DMS53 treated with DMSO at 0.1 percent for 48 hours (cell line): ENCODE measurements around the gene UPF2.
"Not testable (repeated sequence)": the region's sequence is repeated elsewhere in the genome, so short reads cannot be mapped to it uniquely, and the experiment has no call there.

Experiments used
- DNase-seq: peaks from one replicate; lab custom pipeline; 2025; ENCODE audit not compliant: unreplicated experiment; lab: John Stamatoyannopoulos, UW

UPF2 gene

DNA sequence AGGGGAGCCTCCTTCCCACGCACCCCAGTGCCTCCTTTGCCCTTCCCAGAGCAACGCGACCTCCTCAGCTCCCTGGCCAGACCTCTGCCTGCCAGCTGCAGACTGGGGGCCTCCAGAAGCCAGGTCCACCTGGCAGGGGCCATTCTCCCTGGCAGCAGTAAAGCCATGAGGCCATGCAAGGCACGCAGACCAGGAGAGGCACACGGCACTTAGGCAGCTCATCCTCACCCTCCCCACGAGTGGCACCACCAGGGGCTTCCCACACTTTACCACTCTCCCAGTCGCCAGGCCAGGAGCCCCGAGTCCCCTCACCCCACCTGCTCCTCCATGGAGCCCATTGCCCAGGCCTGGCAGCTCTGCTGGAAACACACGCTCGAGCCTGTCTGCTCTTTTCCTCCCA, 134.1 kb downstream of the UPF2 start:
- no peak for DNase-seq

DNA sequence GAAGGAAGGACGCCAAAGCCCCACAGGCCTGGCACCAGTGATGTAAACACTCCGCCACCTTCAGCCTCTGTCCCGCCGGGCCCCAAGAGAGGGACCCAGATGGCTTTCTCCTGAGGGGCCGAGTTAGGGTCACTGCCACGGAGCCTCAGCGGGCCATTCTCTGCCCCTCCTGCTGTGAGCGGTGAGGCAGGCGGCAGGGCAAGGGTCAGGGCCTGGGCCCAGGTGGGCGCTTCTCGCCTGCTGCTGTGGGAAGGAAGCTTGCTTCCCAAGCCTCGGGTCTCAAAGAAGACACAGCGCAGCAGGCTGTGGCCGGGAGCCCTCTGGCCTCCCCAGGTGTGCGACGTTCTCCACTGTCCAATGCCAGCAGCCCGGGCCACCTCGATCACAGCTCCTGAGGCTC, 134.7 kb downstream of the UPF2 start:
- no peak for DNase-seq

DNA sequence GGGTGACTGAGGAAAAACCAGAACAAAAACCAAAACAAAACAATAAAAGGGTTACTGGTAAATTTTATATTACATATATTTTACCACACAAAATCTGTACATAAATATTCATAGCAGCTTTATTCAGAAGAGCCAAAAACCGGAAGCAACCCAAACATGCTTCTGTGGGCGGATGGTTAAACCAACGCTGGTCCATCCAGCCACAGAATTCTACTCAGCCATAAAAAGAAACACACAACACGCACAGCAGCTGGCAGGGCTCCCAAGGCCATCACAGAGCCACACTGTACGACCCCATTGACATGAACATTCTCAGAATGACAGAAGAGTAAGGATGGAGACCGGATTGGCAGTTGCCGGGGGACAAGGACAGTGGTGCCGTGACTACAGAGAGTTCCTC, 135.9 kb downstream of the UPF2 start:
- DNase-seq = no peak

DNA sequence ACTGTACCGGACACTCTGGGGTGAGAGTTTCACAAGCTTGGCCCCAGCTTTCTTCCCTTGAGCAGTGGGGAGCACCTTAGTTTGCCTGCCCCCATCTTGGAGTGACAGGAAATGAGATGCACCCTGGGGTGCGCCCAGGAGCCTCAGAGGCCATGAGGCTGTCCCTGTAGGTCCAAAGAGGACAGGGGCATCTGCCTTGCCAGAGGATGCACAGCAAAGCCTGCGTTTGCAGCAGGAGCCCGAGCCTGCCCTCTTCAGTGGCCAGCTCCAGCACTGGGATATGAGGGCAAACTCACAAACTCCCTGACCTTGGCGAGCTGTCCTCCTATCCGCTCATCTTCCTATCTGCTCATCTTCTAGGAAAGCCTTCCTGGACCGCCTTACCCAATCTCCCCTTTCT, 140.0 kb downstream of the UPF2 start:
- DNase-seq = no peak

DNA sequence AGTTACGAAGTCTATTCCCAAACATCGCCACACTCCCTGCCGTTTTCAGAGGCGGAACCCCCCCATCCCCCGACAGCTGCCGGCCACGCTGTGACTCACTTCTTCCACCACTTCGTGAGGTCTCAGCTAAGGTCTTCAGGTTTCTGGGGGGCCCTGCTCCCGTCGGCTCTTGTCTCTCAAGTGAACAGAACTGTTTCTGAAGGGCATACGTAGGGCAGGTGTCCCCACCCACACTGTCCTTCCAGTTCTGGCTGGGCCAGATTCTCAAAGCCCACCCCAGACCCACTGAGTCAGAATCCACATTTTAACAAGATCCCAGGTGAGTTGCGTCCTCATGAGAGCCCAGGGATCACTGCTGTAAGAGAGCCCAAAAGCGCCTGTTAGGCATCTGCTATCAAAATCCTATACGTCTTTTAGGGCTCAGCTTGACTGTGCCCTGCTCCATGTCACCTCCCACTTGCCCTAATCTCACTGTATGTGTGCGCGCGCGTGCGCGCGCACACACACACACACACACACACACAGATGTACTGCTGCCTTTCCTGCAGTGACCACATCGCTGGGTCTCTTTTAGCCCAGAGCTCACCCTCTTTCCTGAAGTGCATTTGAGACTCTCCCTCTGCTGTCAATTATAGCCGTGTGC, 140.7 kb downstream of the UPF2 start:
- no peak for DNase-seq

DNA sequence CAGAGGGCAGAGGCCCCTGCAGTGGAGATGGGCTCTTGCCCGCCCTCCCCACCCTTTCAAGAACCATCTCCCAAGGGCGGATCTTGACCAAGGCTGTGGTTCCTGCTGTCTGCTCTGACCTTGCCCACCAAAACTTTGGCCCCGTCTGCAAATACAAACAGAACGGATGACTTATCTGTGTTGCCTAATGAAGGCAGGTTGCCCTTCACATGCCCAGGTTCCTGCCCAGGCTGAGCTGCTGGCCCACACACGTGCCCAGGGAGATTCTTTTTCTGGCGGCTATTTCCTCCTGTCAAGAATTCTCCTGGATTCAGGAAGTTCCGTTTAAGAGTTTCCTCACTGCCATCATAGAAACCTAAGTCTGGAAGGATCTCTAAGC, 141.2 kb downstream of the UPF2 start:
- DNase-seq = no peak

DNA sequence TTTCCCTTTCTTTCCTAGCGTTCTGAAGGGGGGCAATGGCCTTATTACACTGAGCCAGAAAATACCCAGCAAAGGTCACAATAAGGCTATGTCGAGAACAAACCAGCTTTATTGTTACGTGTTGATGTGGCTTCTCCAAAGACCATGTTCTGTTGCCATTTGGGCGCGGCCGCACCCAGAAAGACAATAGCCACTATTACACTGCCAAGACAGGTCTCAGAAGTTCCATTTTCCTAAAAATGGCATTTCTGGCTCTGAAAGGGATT, 141.6 kb downstream of the UPF2 start:
- DNase-seq = no peak

DNA sequence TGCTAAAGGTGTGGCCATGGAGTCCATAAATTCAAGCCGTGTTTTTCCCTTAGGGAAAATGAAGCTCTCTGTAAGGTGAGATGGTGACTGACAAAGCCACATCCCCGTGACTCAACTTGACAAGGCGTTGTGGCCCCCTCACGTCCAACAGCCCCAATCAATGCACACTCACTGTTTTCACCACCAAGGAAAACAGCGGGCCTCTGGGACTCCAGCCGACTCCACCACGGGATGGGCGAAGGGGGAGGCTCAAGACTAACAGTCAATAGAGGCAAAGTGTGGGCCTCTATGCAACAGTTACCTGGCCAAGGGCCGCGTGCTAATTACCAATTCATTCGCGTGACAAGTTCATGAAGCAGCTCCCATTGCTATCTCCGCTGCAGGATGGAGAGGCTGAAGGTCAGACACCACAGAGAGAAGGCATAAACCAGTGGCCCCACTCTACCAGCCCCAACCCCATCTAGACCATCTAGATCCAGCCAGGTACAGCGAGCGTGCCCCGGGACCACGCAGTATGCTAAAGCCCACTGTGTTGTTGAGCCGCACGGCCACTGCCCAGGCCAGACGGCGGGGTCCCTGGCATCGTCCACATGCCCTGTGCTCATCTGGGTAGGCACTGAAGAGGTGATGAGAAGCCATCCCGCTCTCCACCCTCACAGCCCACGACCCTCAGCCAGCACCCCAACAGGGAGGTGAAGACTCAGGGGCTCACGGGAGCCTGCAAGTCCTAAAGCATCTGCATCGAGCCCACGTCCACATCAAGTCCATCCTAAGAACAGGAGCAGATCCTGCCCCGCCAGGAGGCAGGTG, 143.3 kb downstream of the UPF2 start:
- DNase-seq = no peak

DNA sequence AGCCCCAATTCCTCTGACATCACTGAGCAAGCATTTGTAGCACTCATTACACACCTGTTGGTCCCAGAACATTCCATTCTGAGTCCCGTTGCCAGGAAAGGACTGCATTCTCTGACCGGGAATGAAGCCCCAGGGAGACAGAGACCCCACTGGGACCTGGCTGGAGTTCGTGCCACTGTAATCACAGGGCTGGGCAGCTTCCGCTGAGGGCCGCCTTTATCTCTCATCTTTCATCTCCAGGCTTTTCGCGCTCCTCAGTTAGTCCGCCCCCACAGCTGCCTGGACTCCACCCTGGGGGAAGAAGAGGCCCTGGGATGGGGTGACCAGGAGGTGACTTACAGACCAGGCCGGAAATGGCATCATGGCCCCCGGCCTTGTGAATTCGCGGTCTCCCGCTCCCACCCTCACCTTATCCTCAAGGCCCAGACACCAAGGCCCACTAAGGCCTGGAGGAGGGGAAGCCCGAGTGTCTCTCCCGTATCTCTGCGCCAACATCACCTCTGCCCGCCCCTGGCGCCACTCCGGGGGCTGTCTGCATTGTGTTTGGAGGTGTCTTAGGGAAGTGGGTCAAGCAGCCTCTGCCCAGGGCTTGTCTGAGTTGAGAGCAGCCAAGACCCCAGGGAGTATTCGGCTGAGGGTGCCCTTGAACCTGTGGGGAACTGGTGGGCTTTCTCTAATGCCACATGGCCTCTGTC, 144.1 kb downstream of the UPF2 start:
- DNase-seq = peak; percentile 30

DNA sequence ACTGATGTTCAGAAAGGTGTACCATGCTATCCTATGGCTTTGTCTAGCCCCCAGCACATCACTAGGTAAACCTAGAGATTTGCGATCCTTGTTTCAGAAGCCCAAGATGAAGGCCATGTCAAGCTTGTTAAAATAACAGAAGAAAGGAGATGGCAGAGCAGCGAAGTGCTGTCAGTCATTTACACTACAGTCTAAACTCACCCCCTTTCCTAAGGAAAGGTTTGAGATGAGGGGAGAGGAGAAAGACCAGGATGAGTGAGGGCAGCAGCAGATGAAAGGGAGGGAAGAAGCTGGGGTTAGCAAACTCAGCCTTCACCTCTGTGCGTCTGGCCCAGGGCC, 144.6 kb downstream of the UPF2 start:
- no peak for DNase-seq

DNA sequence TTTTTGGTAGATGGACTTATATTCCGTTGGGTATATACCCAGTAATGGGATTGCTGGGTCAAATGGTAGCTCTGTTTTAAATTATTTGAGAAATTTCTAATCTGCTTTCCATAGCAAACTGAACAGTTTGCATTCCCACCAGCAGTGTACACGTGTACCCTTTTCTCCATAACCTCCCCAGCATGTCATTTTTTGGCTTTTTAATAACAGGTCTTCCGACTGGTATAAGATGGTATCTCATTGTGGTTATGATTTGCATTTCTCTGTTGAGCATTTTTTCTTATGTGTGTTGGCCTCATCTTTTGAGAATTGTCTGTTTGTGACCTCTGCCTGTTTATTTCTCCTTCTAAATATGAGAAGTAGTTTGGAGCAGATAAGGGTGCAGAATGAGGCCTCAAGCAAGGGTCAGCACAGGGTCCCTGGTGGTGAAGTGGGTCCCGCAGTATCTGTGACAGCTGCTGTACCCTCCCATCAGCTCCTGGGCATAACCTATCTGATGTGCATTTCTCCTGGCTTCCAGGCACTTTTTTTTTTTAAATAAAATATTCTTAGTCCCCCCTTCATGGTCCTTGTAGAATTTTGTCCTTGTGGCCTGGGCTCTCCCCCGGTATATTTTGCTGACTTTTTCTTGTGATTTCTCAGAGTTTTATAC, 145.9 kb downstream of the UPF2 start:
- DNase-seq = no peak

DNA sequence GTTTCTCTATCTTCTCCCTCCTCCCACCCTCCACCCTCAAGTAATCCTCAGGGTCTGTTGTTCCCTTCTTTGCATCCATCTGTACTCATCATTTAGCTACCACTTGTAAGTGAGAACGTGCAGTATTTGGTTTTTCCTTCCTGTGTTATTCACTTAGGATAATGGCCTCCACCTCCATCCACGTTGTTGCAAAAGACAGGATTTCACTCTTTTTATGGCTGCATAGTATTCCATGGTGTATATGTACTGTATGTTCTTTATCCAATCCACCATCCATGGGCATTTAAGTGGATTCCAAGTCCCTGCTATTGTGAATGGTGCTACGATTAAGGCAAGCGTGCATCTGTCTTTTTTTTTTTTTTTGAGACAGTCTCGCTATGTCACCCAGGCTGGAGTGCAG, 147.0 kb downstream of the UPF2 start:
- DNase-seq = no peak

DNA sequence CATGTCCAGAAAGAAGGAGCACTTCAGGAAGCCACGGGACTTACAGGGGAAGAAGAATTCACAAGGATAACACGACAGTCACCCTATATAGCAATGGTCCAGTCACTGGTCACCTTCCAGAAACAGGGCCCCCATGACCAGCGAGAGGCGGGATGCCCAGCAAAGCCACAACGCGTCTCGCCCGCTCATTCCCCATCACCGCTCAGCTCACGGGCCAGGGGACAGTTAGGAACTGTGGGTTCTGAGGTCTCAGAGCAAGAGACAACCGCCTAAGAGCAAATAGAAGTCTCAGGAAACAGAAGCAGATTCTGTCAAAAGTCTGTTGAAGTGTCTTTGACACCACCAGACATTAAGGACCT, 147.5 kb downstream of the UPF2 start:
- DNase-seq = no peak

DNA sequence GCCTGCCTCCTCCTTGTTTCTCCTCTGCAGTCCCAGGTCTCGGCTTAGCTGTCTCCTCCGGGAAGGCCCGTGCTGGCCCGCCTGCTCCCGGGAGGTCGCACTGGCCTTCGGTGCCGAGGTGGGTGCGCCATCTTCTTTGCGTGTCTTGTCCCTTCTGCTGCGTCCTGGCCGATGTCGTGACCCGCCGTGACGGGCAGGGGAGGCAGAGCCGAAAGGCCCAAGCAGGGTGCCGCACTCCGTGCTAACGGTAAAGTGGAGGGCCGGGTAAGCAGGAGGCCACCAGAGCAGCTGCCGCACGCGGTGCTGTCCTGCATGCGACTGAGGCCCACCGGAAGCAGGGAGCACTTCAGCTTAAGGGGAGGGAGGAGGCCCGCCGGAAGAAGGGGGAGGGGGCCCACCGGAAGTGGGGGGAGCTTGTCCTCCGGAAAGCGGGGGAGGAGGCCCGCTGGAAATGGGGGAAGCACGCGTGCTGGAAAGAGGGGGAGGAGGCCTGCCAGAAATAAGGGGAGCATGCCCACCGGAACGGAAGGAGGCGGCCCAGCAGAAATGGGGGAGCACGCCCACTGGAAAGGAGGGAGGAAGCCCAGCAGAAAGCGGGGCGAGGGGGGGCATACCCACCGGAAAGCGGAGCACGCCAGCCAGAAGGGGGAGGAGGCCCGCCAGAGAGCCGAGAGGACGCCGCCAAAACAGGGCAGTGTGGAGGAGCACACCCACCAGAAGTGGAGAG, 148.1 kb downstream of the UPF2 start:
- no peak for DNase-seq

DNA sequence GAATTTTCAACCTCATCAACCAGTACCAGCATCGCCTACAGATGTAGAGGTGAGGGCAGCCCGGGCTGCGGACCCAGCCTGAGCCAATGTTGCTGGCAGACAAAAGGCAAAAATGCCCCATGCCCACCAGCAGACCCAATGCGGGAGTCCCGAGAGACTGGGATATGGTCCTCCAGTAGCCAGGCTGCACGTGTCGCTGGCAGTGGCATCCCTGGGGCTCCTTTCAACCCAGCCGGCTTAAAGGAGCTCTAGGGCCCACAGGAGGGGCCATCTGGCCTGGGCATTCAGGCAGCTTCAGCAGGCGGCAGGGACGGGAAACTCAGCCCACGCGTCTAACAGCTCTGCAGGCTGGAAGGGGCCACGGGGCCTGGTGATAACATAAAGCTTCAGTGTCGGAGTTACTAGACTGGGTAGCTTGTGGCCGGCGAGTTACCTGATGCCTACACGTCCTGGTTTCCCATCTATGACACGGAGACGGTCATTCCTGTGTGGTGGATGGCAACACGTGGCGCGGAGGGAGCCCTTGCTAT, 148.8 kb downstream of the UPF2 start:
- DNase-seq = no peak

DNA sequence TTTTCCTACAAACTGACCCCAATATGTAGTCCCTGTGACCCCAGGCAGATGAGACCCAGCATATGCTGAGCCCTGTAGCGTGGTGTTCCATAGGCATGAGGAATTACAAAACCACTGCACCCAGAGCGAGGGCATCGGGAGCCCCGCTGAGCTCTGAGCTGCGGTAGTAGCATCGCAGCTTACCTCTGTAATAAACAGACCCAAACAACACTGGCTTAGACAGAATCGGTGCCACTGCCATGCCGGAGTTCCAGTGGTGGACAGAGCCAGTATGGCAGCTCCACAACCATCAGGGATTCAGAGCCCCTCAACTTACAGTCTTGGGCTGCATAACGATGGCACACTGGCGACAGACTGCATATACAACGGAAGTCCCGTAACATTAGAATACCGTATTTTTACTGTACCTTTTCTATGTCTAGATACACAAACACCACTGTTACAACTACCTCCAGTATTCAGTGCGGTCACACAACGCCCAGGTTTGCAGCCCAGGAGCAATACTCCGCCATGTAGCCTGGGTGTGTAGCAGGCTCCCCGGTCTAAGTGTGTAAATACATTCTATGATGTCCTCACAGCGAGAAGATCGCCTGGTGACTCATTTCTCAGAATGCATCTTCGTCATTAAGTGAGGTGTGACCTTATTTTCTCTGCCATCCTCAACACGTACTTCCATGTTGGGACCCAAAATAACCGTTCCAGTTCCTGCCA, 150.7 kb downstream of the UPF2 start:
- no peak for DNase-seq

DNA sequence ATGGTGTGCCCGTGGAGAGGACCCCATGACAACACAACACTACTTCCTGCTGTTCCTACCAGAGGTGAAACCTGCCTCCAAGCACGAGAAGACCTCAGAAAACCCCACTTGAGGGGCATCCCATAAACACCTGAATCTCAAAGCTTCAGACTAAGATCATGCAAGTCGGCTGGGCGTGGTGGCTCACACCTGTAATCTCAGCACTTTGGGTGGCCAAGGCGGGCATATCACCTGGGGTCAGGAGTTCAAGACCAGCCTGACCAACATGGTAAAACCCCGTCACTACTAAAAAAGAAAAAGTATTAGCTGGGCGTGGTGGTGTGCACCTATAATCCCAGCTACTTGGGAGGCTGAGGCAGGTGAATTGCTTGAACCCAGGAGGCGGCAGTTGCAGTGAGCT, 153.3 kb downstream of the UPF2 start:
- not testable (repeated sequence) for DNase-seq

DNA sequence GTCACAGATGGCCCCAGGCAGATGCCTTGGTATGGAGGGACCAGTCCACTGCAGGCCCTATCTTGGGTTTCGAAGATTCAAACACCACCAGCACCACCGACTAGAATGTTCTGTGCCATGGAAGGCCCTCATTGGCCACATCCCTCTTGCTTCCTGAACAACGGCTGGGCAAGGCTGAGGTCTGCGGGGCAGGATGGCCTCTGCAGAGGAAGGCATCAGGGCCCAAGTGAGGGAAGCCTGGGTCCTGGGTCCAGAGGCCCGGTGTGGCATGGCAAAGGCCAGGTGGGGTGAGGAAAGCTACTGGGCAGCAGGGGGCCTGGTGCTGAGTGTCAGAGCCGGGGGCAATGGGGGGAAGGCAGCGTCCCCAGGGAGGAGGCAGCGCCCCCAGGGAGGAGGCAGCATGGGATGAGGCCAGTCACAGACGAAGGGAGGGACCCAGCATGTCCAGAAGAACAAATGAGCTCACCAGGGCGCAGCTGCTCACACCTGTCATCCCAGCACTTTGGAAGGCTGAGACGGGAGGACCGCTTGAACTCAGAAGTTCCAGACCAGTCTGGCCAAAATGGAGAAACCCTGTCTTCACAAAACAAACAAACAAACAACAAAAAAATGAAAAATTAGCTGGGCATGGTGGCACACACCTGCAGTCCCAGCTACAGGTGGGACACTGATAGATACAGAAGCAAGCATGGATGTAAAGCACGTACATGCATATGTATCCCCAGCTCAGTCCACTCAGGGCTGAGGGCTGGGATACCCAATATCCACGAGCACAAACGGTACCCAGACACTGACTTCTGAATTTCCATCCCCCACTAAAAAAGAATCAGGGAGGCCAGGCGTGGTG, 155.0 kb downstream of the UPF2 start:
- DNase-seq = no peak

DNA sequence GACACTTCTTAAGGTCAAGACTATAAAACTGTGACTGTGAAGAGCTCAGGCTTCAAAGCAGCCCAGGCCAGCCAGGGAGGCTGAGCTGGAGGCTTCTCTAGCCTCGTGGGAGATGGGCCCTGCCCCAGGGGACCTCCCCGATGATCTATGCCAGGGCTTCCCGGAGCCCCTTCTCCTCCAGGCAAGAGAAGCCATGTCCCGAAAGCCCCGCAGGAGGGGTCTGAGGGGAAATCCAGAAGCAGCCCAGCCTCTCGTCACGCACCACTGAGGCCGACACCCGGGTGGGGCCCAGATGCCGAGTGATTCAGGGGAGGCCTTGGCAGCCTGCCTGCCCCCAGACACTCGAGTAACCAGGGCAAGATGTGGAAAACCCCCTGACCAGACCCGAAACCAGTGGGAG, 155.8 kb downstream of the UPF2 start:
- DNase-seq = no peak

DNA sequence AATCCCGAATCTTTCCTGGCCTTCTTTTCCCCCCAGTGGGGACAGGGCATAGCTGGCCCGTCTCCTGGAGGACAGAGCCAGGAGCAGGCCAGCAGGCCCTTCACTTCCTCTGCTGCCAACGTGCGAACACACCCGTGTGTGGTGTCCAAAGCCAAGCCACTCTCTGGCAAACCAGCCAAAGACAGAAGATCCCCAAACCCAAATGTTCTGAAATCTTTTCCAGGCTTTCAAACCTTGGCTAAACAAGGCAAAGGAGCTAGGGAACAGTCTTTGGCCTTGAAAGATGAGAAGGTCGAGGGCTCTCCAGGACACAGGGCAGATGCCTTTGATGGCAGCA, 156.5 kb downstream of the UPF2 start:
- no peak for DNase-seq
